Measurements from ENCODE around the gene DVL1.
A peak's percentile ranks its signal among the peaks of the same experiment; 100 is the strongest.
"Not testable (repeated sequence)": the region's sequence is repeated elsewhere in the genome, so short reads cannot be mapped to it uniquely, and the experiment has no call there.

The DVL1 gene

GRCh38 chr1:1349256-1350012 lies at the start of gene DVL1:
Gene DVL1 (minus strand): TSS chr1:1349418. CDS start chr1:1349065, 353 bp downstream.
- in situ Hi-C loops (cut with HindIII; ENCODE audit: low pct_unique_long_range_greater_than_20kb, low sequenced_read_pairs), result no loop called here
- DNase-seq (ENCODE audit: low read depth in 1 of 2, low spot score in 1 of 2), result peak; percentile 56 to 65
- no peak for TF ChIP-seq JUND (IDR thresholded peaks at IDR 0.05; ENCODE audit: low read depth)

GRCh38 chr1:1398677-1399186 lies 49.5 kb upstream of the DVL1 start:
- DNase-seq (ENCODE audit: low read depth in 1 of 2, low spot score in 1 of 2), result no peak
- TF ChIP-seq JUND (IDR thresholded peaks at IDR 0.05; ENCODE audit: low read depth), result no peak
- in situ Hi-C loops (cut with HindIII; ENCODE audit: low pct_unique_long_range_greater_than_20kb, low sequenced_read_pairs), result no loop called here

- DNase-seq (ENCODE audit: low read depth in 1 of 2, low spot score in 1 of 2), result no peak
- TF ChIP-seq JUND (IDR thresholded peaks at IDR 0.05; ENCODE audit: low read depth), result no peak
- in situ Hi-C loops (cut with HindIII; ENCODE audit: low pct_unique_long_range_greater_than_20kb, low sequenced_read_pairs), result no loop called here
Measured at GRCh38 chr1:1397839-1398523, 48.8 kb upstream of the DVL1 start.

- no peak for TF ChIP-seq JUND (IDR thresholded peaks at IDR 0.05; ENCODE audit: low read depth)
- no peak for DNase-seq (ENCODE audit: low read depth in 1 of 2, low spot score in 1 of 2)
- in situ Hi-C loops (cut with HindIII; ENCODE audit: low pct_unique_long_range_greater_than_20kb, low sequenced_read_pairs), result no loop called here
Measured at GRCh38 chr1:1395166-1395565, 45.9 kb upstream of the DVL1 start.

GRCh38 chr1:1394116-1394515 lies 44.9 kb upstream of the DVL1 start:
- in situ Hi-C loops (cut with HindIII; ENCODE audit: low pct_unique_long_range_greater_than_20kb, low sequenced_read_pairs), result no loop called here
- no peak for TF ChIP-seq JUND (IDR thresholded peaks at IDR 0.05; ENCODE audit: low read depth)
- DNase-seq (ENCODE audit: low read depth in 1 of 2, low spot score in 1 of 2), result no peak

GRCh38 chr1:1393428-1393827 lies 44.2 kb upstream of the DVL1 start:
- TF ChIP-seq JUND (IDR thresholded peaks at IDR 0.05; ENCODE audit: low read depth), result no peak
- in situ Hi-C loops (cut with HindIII; ENCODE audit: low pct_unique_long_range_greater_than_20kb, low sequenced_read_pairs), result no loop called here
- DNase-seq (ENCODE audit: low read depth in 1 of 2, low spot score in 1 of 2), result no peak

- in situ Hi-C loops (cut with HindIII; ENCODE audit: low pct_unique_long_range_greater_than_20kb, low sequenced_read_pairs), result no loop called here
- DNase-seq (ENCODE audit: low read depth in 1 of 2, low spot score in 1 of 2), result no peak
- no peak for TF ChIP-seq JUND (IDR thresholded peaks at IDR 0.05; ENCODE audit: low read depth)
Measured at GRCh38 chr1:1393014-1393413, 43.8 kb upstream of the DVL1 start.

GRCh38 chr1:1391225-1391624 lies 42.0 kb upstream of the DVL1 start:
- TF ChIP-seq JUND (IDR thresholded peaks at IDR 0.05; ENCODE audit: low read depth), result no peak
- in situ Hi-C loops (cut with HindIII; ENCODE audit: low pct_unique_long_range_greater_than_20kb, low sequenced_read_pairs), result no loop called here
- no peak for DNase-seq (ENCODE audit: low read depth in 1 of 2, low spot score in 1 of 2)

GRCh38 chr1:1390675-1391074 lies 41.5 kb upstream of the DVL1 start:
- in situ Hi-C loops (cut with HindIII; ENCODE audit: low pct_unique_long_range_greater_than_20kb, low sequenced_read_pairs), result no loop called here
- no peak for TF ChIP-seq JUND (IDR thresholded peaks at IDR 0.05; ENCODE audit: low read depth)
- no peak for DNase-seq (ENCODE audit: low read depth in 1 of 2, low spot score in 1 of 2)

- no peak for TF ChIP-seq JUND (IDR thresholded peaks at IDR 0.05; ENCODE audit: low read depth)
- no peak for DNase-seq (ENCODE audit: low read depth in 1 of 2, low spot score in 1 of 2)
Measured at GRCh38 chr1:1388078-1388472, 38.9 kb upstream of the DVL1 start.

GRCh38 chr1:1387098-1388077 lies 38.2 kb upstream of the DVL1 start:
- DNase-seq (ENCODE audit: low read depth in 1 of 2, low spot score in 1 of 2), result no peak
- no peak for TF ChIP-seq JUND (IDR thresholded peaks at IDR 0.05; ENCODE audit: low read depth)
- in situ Hi-C loops (cut with HindIII; ENCODE audit: low pct_unique_long_range_greater_than_20kb, low sequenced_read_pairs), result no loop called here

More at GRCh38 chr1:1388078-1388472, 38.9 kb upstream of the DVL1 start:
- in situ Hi-C loops (cut with HindIII; ENCODE audit: low pct_unique_long_range_greater_than_20kb, low sequenced_read_pairs), result no loop called here

GRCh38 chr1:1385931-1386330 lies 36.7 kb upstream of the DVL1 start:
- DNase-seq (ENCODE audit: low read depth in 1 of 2, low spot score in 1 of 2), result no peak
- in situ Hi-C loops (cut with HindIII; ENCODE audit: low pct_unique_long_range_greater_than_20kb, low sequenced_read_pairs), result no loop called here
- no peak for TF ChIP-seq JUND (IDR thresholded peaks at IDR 0.05; ENCODE audit: low read depth)

GRCh38 chr1:1385339-1385738 lies 36.1 kb upstream of the DVL1 start:
- in situ Hi-C loops (cut with HindIII; ENCODE audit: low pct_unique_long_range_greater_than_20kb, low sequenced_read_pairs); DNase-seq (ENCODE audit: low read depth in 1 of 2, low spot score in 1 of 2): not testable (repeated sequence)
